Lower lobe of right lung (tissue), 2 donors: ENCODE data around the gene CLDN15. TPM values are rescaled to one million over a fixed set of nuclear protein-coding genes. Genes with fewer than 3 reads are reported as not detected.

Experiments
- ATAC-seq, 2 donors: fragments of 200-7000 bp; cut with Tn5 transposase; one replicate each; pipeline ENCODE4 v1.9.1; 2020 to 2022; ENCODE audit warnings: mild to moderate bottlenecking in 2 of 2, moderate library complexity in 2 of 2
- DNase-seq: peaks from one replicate; pipeline ENCODE4 v3.0.0-alpha.2; 2020
- H3K27ac ChIP-seq: fragments of 200-600 bp; one replicate; pipeline ENCODE4 v1.8.0; 2022
- H3K27me3 ChIP-seq: fragments of 200-600 bp; one replicate; pipeline ENCODE4 v1.8.0; 2022; ENCODE audit warnings: low read depth
- H3K36me3 ChIP-seq: fragments of 200-600 bp; one replicate; pipeline ENCODE4 v1.8.0; 2022; ENCODE audit warnings: mild to moderate bottlenecking
- H3K4me1 ChIP-seq: fragments of 200-600 bp; one replicate; pipeline ENCODE4 v1.8.0; 2022
- H3K4me3 ChIP-seq: fragments of 200-600 bp; one replicate; pipeline ENCODE4 v1.8.0; 2022; ENCODE audit warnings: mild to moderate bottlenecking
- H3K9me3 ChIP-seq: fragments of 200-600 bp; one replicate; pipeline ENCODE4 v1.8.0; 2022
- CTCF ChIP-seq: fragments of 200-600 bp; IDR thresholded peaks from one replicate; pipeline ENCODE4 v1.8.0; 2022; ENCODE audit warnings: antibody characterized with exemption, mild to moderate bottlenecking
- intact Hi-C: fragments of 100-400 bp; cut with DNase I; formaldehyde crosslinking; loops from one replicate; pipeline ENCODE4 v1.11.0; 2022
- total RNA-seq: library from RNA; stranded (reverse); fragmentation: NEBNext Ultra II Directional; extraction: Animal tissue kit (Norgen Biotek cat#: 25700); gene quantifications from one replicate; pipeline ENCODE4 v1.2.1, GENCODE V29; 2021
- donor health status: DM: no; HTN: yes; CAD: no; lungs with severe emphysema.

Gene CLDN15
- total RNA-seq, 1 donor from 2014 or later = 11.1 TPM

GRCh38 chr7:101245147-101245668, 7.6 kb upstream of the CLDN15 start:
- intact Hi-C loops = no loop called here
- no peak for TF ChIP-seq CTCF
- ATAC-seq (no peak), DNase-seq (no peak)
- peak overlapping the region; percentile 93 for H3K27ac ChIP-seq
- H3K27me3 ChIP-seq = no peaks in the 10 kb centered on the region
- H3K9me3 ChIP-seq = no peaks in the 10 kb centered on the region
- H3K4me1 ChIP-seq = peaks cover 54% of the 10 kb centered on the region
- H3K4me3 ChIP-seq = peak overlapping the region; percentile 89
- H3K36me3 ChIP-seq = peaks cover 41% of the 10 kb centered on the region

GRCh38 chr7:101244375-101245146, 7.0 kb upstream of the CLDN15 start, which contains the start of gene FIS1:
TSS of gene FIS1 (minus strand) at chr7:101245081. CDS start at chr7:101245004, 77 bp downstream.
- peaks cover 41% of the 10 kb centered on the region for H3K36me3 ChIP-seq
- intact Hi-C loops = no loop called here
- ATAC-seq = peak; percentile 98 to 99
- H3K27ac ChIP-seq = peak within 1 kb of the TSS; percentile 93
- DNase-seq = peak; percentile 97
- TF ChIP-seq CTCF = peak; percentile 93
- H3K4me3 ChIP-seq = peak within 1 kb of the TSS; percentile 89
- H3K9me3 ChIP-seq = no peaks in the 10 kb centered on the region
- H3K4me1 ChIP-seq = peaks cover 54% of the 10 kb centered on the region
- H3K27me3 ChIP-seq = no peaks in the 10 kb centered on the region

GRCh38 chr7:101243646-101244374, 6.2 kb upstream of the CLDN15 start:
- intact Hi-C loops = no loop called here
- no peaks in the 10 kb centered on the region for H3K9me3 ChIP-seq
- H3K4me3 ChIP-seq = peak overlapping the region; percentile 89
- H3K27me3 ChIP-seq = no peaks in the 10 kb centered on the region
- ATAC-seq = no peak
- DNase-seq = no peak
- H3K27ac ChIP-seq = peak overlapping the region; percentile 93
- peaks cover 41% of the 10 kb centered on the region for H3K36me3 ChIP-seq
- peaks cover 55% of the 10 kb centered on the region for H3K4me1 ChIP-seq
- TF ChIP-seq CTCF = no peak

- TF ChIP-seq CTCF = no peak
- H3K27me3 ChIP-seq = no peaks in the 10 kb centered on the region
- H3K4me1 ChIP-seq = peaks cover 73% of the 10 kb centered on the region
- peak overlapping the region; percentile 16 for H3K27ac ChIP-seq
- DNase-seq (no peak), ATAC-seq (no peak)
- peaks cover 54% of the 10 kb centered on the region for H3K36me3 ChIP-seq
- no peak overlapping the region for H3K4me3 ChIP-seq
- H3K9me3 ChIP-seq = no peaks in the 10 kb centered on the region
- intact Hi-C loops = no loop called here
Observed at GRCh38 chr7:101241443-101242349, 4.1 kb upstream of the CLDN15 start.

- no peaks in the 10 kb centered on the region for H3K9me3 ChIP-seq
- H3K4me1 ChIP-seq = peaks cover 73% of the 10 kb centered on the region
- H3K4me3 ChIP-seq = no peak overlapping the region
- TF ChIP-seq CTCF = no peak
- H3K27me3 ChIP-seq = no peaks in the 10 kb centered on the region
- no peak for ATAC-seq
- peaks cover 59% of the 10 kb centered on the region for H3K36me3 ChIP-seq
- DNase-seq = no peak
- no peak overlapping the region for H3K27ac ChIP-seq
- intact Hi-C loops = no loop called here
Observed at GRCh38 chr7:101241015-101241363, 3.4 kb upstream of the CLDN15 start.
